ENCODE data around the gene PPP6R3.

DNA sequence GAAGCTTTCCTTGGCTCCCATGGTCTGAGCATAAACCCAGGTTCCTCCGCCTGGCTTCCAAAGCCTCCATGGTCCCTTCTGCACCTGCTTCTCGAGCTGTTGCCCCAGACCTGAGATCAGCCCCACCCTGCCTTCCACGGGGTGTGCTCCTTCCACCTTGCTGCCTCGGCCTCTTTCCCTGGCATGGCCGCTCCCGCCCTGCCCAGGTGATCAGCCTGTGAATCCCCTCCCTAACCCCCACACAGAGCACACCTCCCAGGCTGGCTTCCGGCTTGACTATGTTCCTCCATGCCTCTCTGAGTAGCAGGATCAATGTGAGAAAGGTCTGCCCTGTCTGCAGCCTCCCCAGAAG is 2.7 kb upstream of the PPP6R3 start:
- no peak for TF ChIP-seq POLR2AphosphoS5 (IDR thresholded peaks at IDR 0.05; ENCODE audit: insufficient read depth in 1 of 2, low read depth in 1 of 2)
- TF ChIP-seq, protein P1, sequence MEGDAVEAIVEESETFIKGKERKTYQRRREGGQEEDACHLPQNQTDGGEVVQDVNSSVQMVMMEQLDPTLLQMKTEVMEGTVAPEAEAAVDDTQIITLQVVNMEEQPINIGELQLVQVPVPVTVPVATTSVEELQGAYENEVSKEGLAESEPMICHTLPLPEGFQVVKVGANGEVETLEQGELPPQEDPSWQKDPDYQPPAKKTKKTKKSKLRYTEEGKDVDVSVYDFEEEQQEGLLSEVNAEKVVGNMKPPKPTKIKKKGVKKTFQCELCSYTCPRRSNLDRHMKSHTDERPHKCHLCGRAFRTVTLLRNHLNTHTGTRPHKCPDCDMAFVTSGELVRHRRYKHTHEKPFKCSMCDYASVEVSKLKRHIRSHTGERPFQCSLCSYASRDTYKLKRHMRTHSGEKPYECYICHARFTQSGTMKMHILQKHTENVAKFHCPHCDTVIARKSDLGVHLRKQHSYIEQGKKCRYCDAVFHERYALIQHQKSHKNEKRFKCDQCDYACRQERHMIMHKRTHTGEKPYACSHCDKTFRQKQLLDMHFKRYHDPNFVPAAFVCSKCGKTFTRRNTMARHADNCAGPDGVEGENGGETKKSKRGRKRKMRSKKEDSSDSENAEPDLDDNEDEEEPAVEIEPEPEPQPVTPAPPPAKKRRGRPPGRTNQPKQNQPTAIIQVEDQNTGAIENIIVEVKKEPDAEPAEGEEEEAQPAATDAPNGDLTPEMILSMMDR (IDR thresholded peaks at IDR 0.05) = no peak
- TF ChIP-seq POLR2A (IDR thresholded peaks at IDR 0.05) = no peak

All from vagina (tissue), 2 donors.